HUES64 (cell line): Measurements from ENCODE around the gene CRTAP.
A peak's percentile ranks its signal among the peaks of the same experiment; 100 is the strongest.

Experiments
- H3K27ac ChIP-seq: 2 replicates; pipeline ENCODE4 v1.7.0; 2013; ENCODE audit warnings: low read depth, low read length, inconsistent platforms
- H3K27me3 ChIP-seq: 2 replicates; pipeline ENCODE4 v1.6.1; 2013; ENCODE audit warnings: mild to moderate bottlenecking, low read length; ENCODE audit not compliant: insufficient read depth
- H3K36me3 ChIP-seq: 2 replicates; pipeline ENCODE4 v1.6.1; 2013; ENCODE audit warnings: mild to moderate bottlenecking, low read length; ENCODE audit not compliant: insufficient read depth
- H3K4me1 ChIP-seq: 2 replicates; pipeline ENCODE4 v1.6.1; 2013; ENCODE audit warnings: mild to moderate bottlenecking, low read length, moderate library complexity; ENCODE audit not compliant: insufficient read depth
- H3K4me3 ChIP-seq: 2 replicates; pipeline ENCODE4 v1.5.1; 2013; ENCODE audit warnings: mild to moderate bottlenecking, low read length, moderate library complexity
- H3K9ac ChIP-seq: 2 replicates; pipeline ENCODE4 v1.6.1; 2013; ENCODE audit warnings: mild to moderate bottlenecking, low read depth, low read length
- H3K9me3 ChIP-seq: 2 replicates; pipeline ENCODE4 v1.6.1; 2013; ENCODE audit warnings: low read depth, low read length; ENCODE audit not compliant: insufficient read depth
- WGBS: fragments of 150-250, 120-280 bp; methylation state at CpG from one replicate; pipeline ENCODE4 v1.1.7; 2013; ENCODE audit warnings: missing lambda C conversion rate; 5-methylcytosine and 5-hydroxymethylcytosine counted together

The CRTAP gene

GRCh38 chr3:33081812-33082211, 32.0 kb upstream of the CRTAP start:
- no peak overlapping the region for H3K4me3 ChIP-seq
- H3K4me1 ChIP-seq = peaks cover 6% of the 10 kb centered on the region
- H3K9me3 ChIP-seq = no peaks in the 10 kb centered on the region
- no peaks in the 10 kb centered on the region for H3K27me3 ChIP-seq
- H3K9ac ChIP-seq = no peak overlapping the region
- no peaks in the 10 kb centered on the region for H3K36me3 ChIP-seq
- no peak overlapping the region for H3K27ac ChIP-seq

GRCh38 chr3:33083958-33084357, 29.9 kb upstream of the CRTAP start:
- no peak overlapping the region for H3K9ac ChIP-seq
- no peaks in the 10 kb centered on the region for H3K36me3 ChIP-seq
- no peaks in the 10 kb centered on the region for H3K9me3 ChIP-seq
- peaks cover 6% of the 10 kb centered on the region for H3K4me1 ChIP-seq
- 44% methylated on average over 2 of the region's 2 CpGs for WGBS
- no peaks in the 10 kb centered on the region for H3K27me3 ChIP-seq
- H3K4me3 ChIP-seq = no peak overlapping the region
- no peak overlapping the region for H3K27ac ChIP-seq

GRCh38 chr3:33088691-33089090, 25.1 kb upstream of the CRTAP start:
- no peak overlapping the region for H3K9ac ChIP-seq
- no peaks in the 10 kb centered on the region for H3K27me3 ChIP-seq
- H3K27ac ChIP-seq = no peak overlapping the region
- no peaks in the 10 kb centered on the region for H3K9me3 ChIP-seq
- H3K4me1 ChIP-seq = peaks cover 6% of the 10 kb centered on the region
- H3K36me3 ChIP-seq = peaks cover 14% of the 10 kb centered on the region
- H3K4me3 ChIP-seq = no peak overlapping the region

- no peaks in the 10 kb centered on the region for H3K4me1 ChIP-seq
- no peaks in the 10 kb centered on the region for H3K27me3 ChIP-seq
- H3K9me3 ChIP-seq = no peaks in the 10 kb centered on the region
- no peak overlapping the region for H3K27ac ChIP-seq
- no peak overlapping the region for H3K4me3 ChIP-seq
- peaks cover 14% of the 10 kb centered on the region for H3K36me3 ChIP-seq
- H3K9ac ChIP-seq = no peak overlapping the region
- WGBS = 100% methylated on average over 3 of the region's 3 CpGs
These were observed 24.3 kb upstream of the CRTAP start for GRCh38 chr3:33089515-33089914.

GRCh38 chr3:33091746-33092145, 22.1 kb upstream of the CRTAP start:
- 88% methylated on average over 6 of the region's 6 CpGs for WGBS
- H3K4me1 ChIP-seq = no peaks in the 10 kb centered on the region
- H3K27ac ChIP-seq = no peak overlapping the region
- no peak overlapping the region for H3K4me3 ChIP-seq
- no peaks in the 10 kb centered on the region for H3K9me3 ChIP-seq
- H3K9ac ChIP-seq = no peak overlapping the region
- peaks cover 14% of the 10 kb centered on the region for H3K36me3 ChIP-seq
- 0 out of 2 replicates have a peak, but pooled peaks cover 7% of the 10 kb centered on the region for H3K27me3 ChIP-seq

GRCh38 chr3:33092496-33093254, 21.1 kb upstream of the CRTAP start:
- 93% methylated on average over 9 of the region's 9 CpGs for WGBS

GRCh38 chr3:33093847-33094246, 20.0 kb upstream of the CRTAP start:
- Histone ChIP-seq H3K27ac (no peak overlapping the region), H3K36me3 (peaks cover 14% of the 10 kb centered on the region), H3K9ac (no peak overlapping the region), H3K4me1 (no peaks in the 10 kb centered on the region), H3K27me3 (peaks cover 7% of the 10 kb centered on the region; the same call in 1 of the 2 replicates), H3K4me3 (no peak overlapping the region), H3K9me3 (no peaks in the 10 kb centered on the region)
- WGBS = 90% methylated on average over 11 of the region's 11 CpGs

More at GRCh38 chr3:33092496-33093254, 21.1 kb upstream of the CRTAP start:
- Histone ChIP-seq H3K9me3 (no peaks in the 10 kb centered on the region), H3K4me1 (no peaks in the 10 kb centered on the region), H3K4me3 (no peak overlapping the region), H3K36me3 (peaks cover 14% of the 10 kb centered on the region), H3K27ac (no peak overlapping the region), H3K9ac (no peak overlapping the region), H3K27me3 (0 out of 2 replicates have a peak, but pooled peaks cover 7% of the 10 kb centered on the region)

- no peak overlapping the region for H3K27ac ChIP-seq
- peaks cover 14% of the 10 kb centered on the region for H3K36me3 ChIP-seq
- no peaks in the 10 kb centered on the region for H3K4me1 ChIP-seq
- peak overlapping the region; percentile 75 for H3K4me3 ChIP-seq
- no peak overlapping the region for H3K9ac ChIP-seq
- peaks cover 7% of the 10 kb centered on the region; the same call in 1 of the 2 replicates for H3K27me3 ChIP-seq
- 87% methylated on average over 2 of the region's 2 CpGs for WGBS
- no peaks in the 10 kb centered on the region for H3K9me3 ChIP-seq
These were observed 18.4 kb upstream of the CRTAP start for GRCh38 chr3:33095436-33095835.

- Histone ChIP-seq H3K9ac (peak overlapping the region; percentile 85), H3K4me1 (no peaks in the 10 kb centered on the region), H3K4me3 (peak overlapping the region; percentile 75), H3K27me3 (peaks cover 7% of the 10 kb centered on the region; the same call in 1 of the 2 replicates), H3K36me3 (peaks cover 14% of the 10 kb centered on the region), H3K27ac (peak overlapping the region; percentile 51; the same call in 1 of the 2 replicates), H3K9me3 (no peaks in the 10 kb centered on the region)
- under 1% methylated on average over 48 of the region's 51 CpGs for WGBS
These were observed 17.5 kb upstream of the CRTAP start for GRCh38 chr3:33096093-33096868.

- WGBS = 87% methylated on average over 3 of the region's 3 CpGs
- Histone ChIP-seq H3K27ac (no peak overlapping the region), H3K9ac (no peak overlapping the region), H3K27me3 (peaks cover 7% of the 10 kb centered on the region; the same call in 1 of the 2 replicates), H3K4me3 (no peak overlapping the region), H3K4me1 (no peaks in the 10 kb centered on the region), H3K36me3 (no peaks in the 10 kb centered on the region), H3K9me3 (no peaks in the 10 kb centered on the region)
These were observed 14.6 kb upstream of the CRTAP start for GRCh38 chr3:33099109-33099645.

GRCh38 chr3:33099701-33100100, 14.1 kb upstream of the CRTAP start:
- H3K36me3 ChIP-seq = no peaks in the 10 kb centered on the region
- no peaks in the 10 kb centered on the region for H3K9me3 ChIP-seq

More at GRCh38 chr3:33099701-33100100, 14.1 kb upstream of the CRTAP start:
- no peak overlapping the region for H3K9ac ChIP-seq
- no peaks in the 10 kb centered on the region for H3K4me1 ChIP-seq
- H3K4me3 ChIP-seq = no peak overlapping the region
- 91% methylated on average over 3 of the region's 3 CpGs for WGBS
- no peak overlapping the region for H3K27ac ChIP-seq
- H3K27me3 ChIP-seq = peaks cover 7% of the 10 kb centered on the region; the same call in 1 of the 2 replicates
